HG03045 (cell line): Measurements from ENCODE around the gene JMJD7.

ENCODE experiments used
- ATAC-seq: cut with Tn5 transposase; IDR thresholded peaks from one replicate; pipeline ENCODE4 v1.9.1; 2021; ENCODE audit warnings: mild to moderate bottlenecking, moderate library complexity; ENCODE audit not compliant: unreplicated experiment

The JMJD7 gene

DNA sequence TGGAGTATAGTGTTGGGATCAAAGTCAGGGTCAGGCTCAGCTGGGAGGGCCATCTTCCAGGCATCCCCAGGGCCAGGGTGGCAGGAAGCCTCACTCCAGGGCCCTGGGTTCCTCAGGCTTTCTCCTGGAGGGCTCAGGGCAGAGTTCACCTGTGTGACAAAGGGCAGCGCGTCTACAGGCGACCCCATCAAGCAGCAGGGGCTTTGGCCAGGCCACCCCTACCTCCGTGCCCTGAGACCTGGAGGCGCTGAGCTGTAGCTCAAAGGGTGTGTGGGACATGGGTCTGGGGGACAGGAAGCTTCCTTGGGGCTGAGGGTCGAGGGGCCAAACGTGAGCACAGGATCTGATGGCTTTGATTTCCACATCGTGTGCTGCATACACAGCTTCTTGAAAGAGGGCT lies 53.2 kb downstream of the JMJD7 start:
- no peak for ATAC-seq

GRCh38 chr15:41881550-41881919 lies 53.6 kb downstream of the JMJD7 start:
- ATAC-seq, result no peak

DNA sequence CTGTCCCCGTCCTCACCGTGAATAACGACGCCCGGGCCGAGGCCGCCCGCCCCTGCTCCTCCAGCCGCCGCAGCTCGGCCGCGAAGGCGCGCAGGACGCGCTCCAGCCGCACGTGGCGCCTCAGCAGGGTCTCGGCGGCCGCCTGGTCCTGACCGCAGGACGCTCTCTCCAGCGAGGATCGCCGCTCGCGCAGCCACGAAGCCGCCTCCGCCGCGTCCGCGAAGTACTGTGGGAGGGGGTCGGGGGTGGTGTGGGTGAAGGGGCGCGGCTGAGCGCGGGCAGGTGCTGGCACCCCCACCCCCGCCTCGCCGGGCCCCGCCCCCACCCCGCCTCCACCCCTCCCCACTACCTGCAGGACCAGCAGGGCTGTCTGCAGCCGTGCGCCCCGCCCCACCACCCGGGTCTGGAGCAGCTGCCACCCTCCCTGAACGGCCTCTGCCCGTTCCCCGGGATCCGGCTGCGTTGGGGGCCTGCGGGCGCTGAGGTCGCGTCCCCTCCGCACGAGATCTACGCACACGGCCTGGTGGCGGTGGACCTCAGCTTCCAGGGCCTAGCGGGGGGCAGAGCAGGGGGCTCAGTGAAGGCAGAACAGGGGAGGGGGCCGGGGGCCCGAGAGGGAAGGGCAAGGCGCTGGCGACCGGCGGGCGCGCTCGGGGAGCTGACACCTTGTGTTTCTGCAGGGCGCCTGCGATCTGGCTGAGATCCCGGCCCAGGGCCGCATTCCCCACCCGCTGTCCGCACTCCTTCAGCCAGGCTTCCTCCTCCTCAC lies 54.2 kb downstream of the JMJD7 start:
- ATAC-seq, result no peak

DNA sequence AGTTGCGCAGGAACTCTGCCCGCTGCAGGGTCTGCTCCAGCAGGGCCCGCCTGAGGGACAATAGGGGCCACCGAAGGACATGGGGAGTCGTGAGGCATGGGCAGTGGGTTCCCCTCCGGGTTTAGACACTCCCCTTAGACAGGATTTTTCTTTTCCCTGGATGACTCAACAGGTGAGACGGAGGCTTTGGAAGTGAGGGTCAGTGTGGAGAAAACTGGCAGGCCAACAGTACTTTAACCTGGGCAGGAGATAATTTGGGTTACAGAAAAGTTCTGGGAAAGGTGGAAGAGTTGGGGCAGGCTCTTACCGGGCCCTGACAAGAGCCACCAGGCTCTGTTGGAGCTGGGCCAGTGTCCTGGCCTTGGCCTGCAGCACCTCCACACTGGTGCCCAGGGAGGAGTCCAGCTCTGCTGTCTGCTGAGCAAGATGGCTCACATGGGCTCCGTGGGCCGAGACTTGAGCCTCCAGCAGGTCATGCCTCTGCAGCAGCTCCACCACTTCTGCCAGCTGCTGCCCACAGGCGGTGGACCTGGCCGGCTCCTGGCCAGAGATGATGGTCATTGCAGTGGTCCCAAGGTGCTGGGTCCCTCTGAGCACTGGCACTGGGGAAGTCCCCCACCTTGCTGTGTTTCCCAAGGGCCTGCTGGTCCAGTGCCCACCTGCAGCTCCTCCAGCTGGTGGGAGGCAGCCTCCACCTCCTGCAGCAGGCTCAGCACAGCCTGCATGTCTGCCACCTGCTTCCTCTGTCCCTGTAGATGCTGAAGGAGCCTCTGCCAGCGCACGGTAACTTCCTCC lies 55.0 kb downstream of the JMJD7 start:
- ATAC-seq, result no peak

- no peak for ATAC-seq
These were observed 55.6 kb downstream of the JMJD7 start for GRCh38 chr15:41883484-41883825.

DNA sequence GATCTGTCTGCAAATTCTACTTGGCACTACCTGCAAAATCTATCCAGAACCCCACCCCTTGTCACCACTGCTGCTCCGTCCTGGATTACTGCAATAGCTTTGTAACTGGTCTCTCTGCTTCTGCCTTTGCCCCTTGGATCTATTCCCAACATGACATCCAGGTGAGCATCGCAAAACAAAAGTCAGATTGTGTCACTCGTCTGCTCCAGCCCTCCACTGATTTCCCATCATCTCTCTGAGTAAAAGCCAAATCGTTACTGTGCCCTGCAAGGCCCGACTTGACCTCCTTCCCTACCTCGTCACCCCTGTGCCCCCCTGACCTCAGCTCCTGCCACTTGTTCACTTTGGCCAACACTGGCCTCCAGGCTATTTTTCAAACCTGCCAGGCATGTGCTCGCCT lies 56.6 kb downstream of the JMJD7 start:
- no peak for ATAC-seq

DNA sequence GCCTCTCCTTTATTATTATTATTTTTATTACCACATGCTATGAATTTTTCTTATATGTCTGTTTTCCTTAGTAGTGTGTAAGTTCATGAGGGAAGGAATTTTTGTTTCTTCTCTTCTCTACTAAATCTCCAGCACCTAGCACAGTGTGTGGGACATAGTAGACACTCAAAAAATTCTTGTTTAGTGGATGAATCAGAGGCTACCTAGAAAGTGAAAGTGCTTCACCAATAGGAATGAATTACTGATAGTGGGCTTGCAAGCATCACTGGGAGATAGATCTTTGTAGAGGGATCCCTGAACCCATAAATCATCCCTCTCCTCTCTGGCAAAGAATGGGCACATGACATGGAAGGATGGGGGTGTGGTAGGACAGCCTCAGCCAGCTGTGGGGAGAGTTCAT lies 57.4 kb downstream of the JMJD7 start:
- ATAC-seq, result no peak

- no peak for ATAC-seq
These were observed 57.9 kb downstream of the JMJD7 start for GRCh38 chr15:41885841-41886240.

GRCh38 chr15:41886741-41887140 lies 58.8 kb downstream of the JMJD7 start:
- ATAC-seq, result no peak

- ATAC-seq, result no peak
These were observed 59.3 kb downstream of the JMJD7 start for GRCh38 chr15:41887161-41887560.
